Natural killer cell treated with Interleukin-12 subunit alpha and Interleukin-12 subunit beta and Interleukin-15 and Interleukin-18, amount 100 ng/mL, for 72 hours (primary cell): ENCODE results near the gene CDHR5. TPM values are rescaled to one million over a fixed set of nuclear protein-coding genes. Genes with fewer than 3 reads are reported as not detected.

ENCODE experiments used
- ATAC-seq, 2 donors: fragments of 150-1000 bp; cut with Tn5 transposase in 1 of 2; sonication (Bioruptor Pico), chemical (Tn5 transposase) in 1 of 2; 2 replicates each; pipeline ENCODE4 v1.10.0; 2021
- DNase-seq: peaks from one replicate; pipeline ENCODE4 v3.0.0; 2022; ENCODE audit warnings: low spot score
- H3K27ac Mint-ChIP-seq, 2 donors: 1 replicate in 1 of 2; 2 replicates in 1 of 2; pipeline ENCODE4 v1.8.0; 2022; ENCODE audit warnings: mixed read lengths in 2 of 2, mild to moderate bottlenecking in 1 of 2, moderate library complexity in 1 of 2
- H3K27me3 Mint-ChIP-seq, 2 donors: 1 replicate in 1 of 2; 2 replicates in 1 of 2; pipeline ENCODE4 v1.8.0; 2022; ENCODE audit warnings: mixed read lengths in 2 of 2
- H3K36me3 Mint-ChIP-seq: one replicate; pipeline ENCODE4 v1.8.0; 2022; ENCODE audit warnings: mixed read lengths
- H3K4me1 Mint-ChIP-seq, 2 donors: 1 replicate in 1 of 2; 2 replicates in 1 of 2; pipeline ENCODE4 v1.8.0; 2022; ENCODE audit warnings: low read depth in 2 of 2, mixed read lengths in 2 of 2, mild to moderate bottlenecking in 1 of 2
- H3K4me3 Mint-ChIP-seq: one replicate; pipeline ENCODE4 v1.8.0; 2022; ENCODE audit warnings: mixed read lengths
- H3K9me3 Mint-ChIP-seq: 2 replicates; pipeline ENCODE4 v1.8.0; 2022; ENCODE audit warnings: mixed read lengths
- total RNA-seq, 2 donors: library from RNA; stranded (reverse); gene quantifications; one replicate each; pipeline ENCODE4 v1.2.3, GENCODE V29; 2022

Gene CDHR5
- total RNA-seq, 2 donors from 2014 or later, result not detected

- Mint-ChIP-seq H3K36me3 (no peaks in the 10 kb centered on the region), H3K9me3 (no peaks in the 10 kb centered on the region), H3K27ac (no peak overlapping the region), H3K4me3 (no peak overlapping the region), H3K4me1 (no peaks in the 10 kb centered on the region), H3K27me3 (no peaks in the 10 kb centered on the region)
- ATAC-seq (no peak), DNase-seq (no peak)
Measured at GRCh38 chr11:605286-606129, 19.2 kb downstream of the CDHR5 start.

- H3K4me3 Mint-ChIP-seq, result no peak overlapping the region
- H3K27me3 Mint-ChIP-seq, result no peaks in the 10 kb centered on the region
- H3K4me1 Mint-ChIP-seq, result no peaks in the 10 kb centered on the region
- no peak for ATAC-seq
- H3K36me3 Mint-ChIP-seq, result no peaks in the 10 kb centered on the region
- H3K27ac Mint-ChIP-seq, result no peak overlapping the region
- DNase-seq, result no peak
- H3K9me3 Mint-ChIP-seq, result no peaks in the 10 kb centered on the region
Measured at GRCh38 chr11:603154-603553, 21.6 kb downstream of the CDHR5 start.

- H3K9me3 Mint-ChIP-seq, result no peaks in the 10 kb centered on the region
- no peaks in the 10 kb centered on the region for H3K27me3 Mint-ChIP-seq
- H3K36me3 Mint-ChIP-seq, result no peaks in the 10 kb centered on the region
- no peak overlapping the region for H3K4me3 Mint-ChIP-seq
- no peak for ATAC-seq
- no peak overlapping the region for H3K27ac Mint-ChIP-seq
- no peak for DNase-seq
- peaks cover 0 to 6% of the 10 kb centered on the region in 2 donors for H3K4me1 Mint-ChIP-seq
Measured at GRCh38 chr11:601573-602245, 23.0 kb downstream of the CDHR5 start.

GRCh38 chr11:598005-598680 lies 26.6 kb downstream of the CDHR5 start:
- ATAC-seq, result no peak
- Mint-ChIP-seq H3K27ac (no peak overlapping the region), H3K4me3 (no peak overlapping the region), H3K4me1 (peaks cover 0 to 19% of the 10 kb centered on the region in 2 donors), H3K9me3 (no peaks in the 10 kb centered on the region), H3K27me3 (no peaks in the 10 kb centered on the region), H3K36me3 (peaks cover 4% of the 10 kb centered on the region)
- no peak for DNase-seq

- H3K27ac Mint-ChIP-seq, result peak overlapping the region in 1 of 2 donors; percentile 27
- H3K4me1 Mint-ChIP-seq, result peaks cover 0 to 19% of the 10 kb centered on the region in 2 donors
- H3K27me3 Mint-ChIP-seq, result no peaks in the 10 kb centered on the region
- no peaks in the 10 kb centered on the region for H3K9me3 Mint-ChIP-seq
- H3K4me3 Mint-ChIP-seq, result no peak overlapping the region
- DNase-seq, result no peak
- peaks cover 4% of the 10 kb centered on the region for H3K36me3 Mint-ChIP-seq
- ATAC-seq, result no peak
Measured at GRCh38 chr11:597166-597725, 27.5 kb downstream of the CDHR5 start.

GRCh38 chr11:596374-596773 lies 28.4 kb downstream of the CDHR5 start:
- Mint-ChIP-seq H3K4me1 (peaks cover 0 to 19% of the 10 kb centered on the region in 2 donors), H3K27ac (no peak overlapping the region), H3K27me3 (no peaks in the 10 kb centered on the region), H3K36me3 (peaks cover 4% of the 10 kb centered on the region), H3K4me3 (no peak overlapping the region), H3K9me3 (no peaks in the 10 kb centered on the region)
- peak; percentile 72 to 75 for ATAC-seq
- no peak for DNase-seq

GRCh38 chr11:595400-595799 lies 29.4 kb downstream of the CDHR5 start:
- Mint-ChIP-seq H3K4me3 (no peak overlapping the region), H3K4me1 (peaks cover 0 to 19% of the 10 kb centered on the region in 2 donors), H3K27me3 (no peaks in the 10 kb centered on the region), H3K27ac (no peak overlapping the region), H3K36me3 (peaks cover 4% of the 10 kb centered on the region), H3K9me3 (no peaks in the 10 kb centered on the region)
- DNase-seq (no peak), ATAC-seq (no peak)

GRCh38 chr11:593347-593746 lies 31.4 kb downstream of the CDHR5 start:
- peaks cover 14% of the 10 kb centered on the region for H3K36me3 Mint-ChIP-seq
- no peaks in the 10 kb centered on the region for H3K9me3 Mint-ChIP-seq
- no peak overlapping the region for H3K4me3 Mint-ChIP-seq
- peaks cover 0 to 28% of the 10 kb centered on the region in 2 donors for H3K4me1 Mint-ChIP-seq
- ATAC-seq, result no peak
- no peak for DNase-seq
- no peak overlapping the region for H3K27ac Mint-ChIP-seq
- no peaks in the 10 kb centered on the region for H3K27me3 Mint-ChIP-seq

- Mint-ChIP-seq H3K27me3 (no peaks in the 10 kb centered on the region), H3K9me3 (no peaks in the 10 kb centered on the region), H3K27ac (no peak overlapping the region), H3K4me1 (peaks cover 3 to 31% of the 10 kb centered on the region in 2 donors), H3K4me3 (no peak overlapping the region), H3K36me3 (peaks cover 14% of the 10 kb centered on the region)
- no peak for DNase-seq
- ATAC-seq, result no peak
Measured at GRCh38 chr11:592918-593317, 31.8 kb downstream of the CDHR5 start.

- DNase-seq (no peak), ATAC-seq (no peak)
- no peaks in the 10 kb centered on the region for H3K9me3 Mint-ChIP-seq
- H3K36me3 Mint-ChIP-seq, result peaks cover 14% of the 10 kb centered on the region
- peaks cover 7 to 33% of the 10 kb centered on the region in 2 donors for H3K4me1 Mint-ChIP-seq
- H3K4me3 Mint-ChIP-seq, result no peak overlapping the region
- no peaks in the 10 kb centered on the region for H3K27me3 Mint-ChIP-seq
- peak overlapping the region in 1 of 2 donors; percentile 60 for H3K27ac Mint-ChIP-seq
Measured at GRCh38 chr11:592501-592900, 32.3 kb downstream of the CDHR5 start.

- Mint-ChIP-seq H3K4me3 (no peak overlapping the region), H3K4me1 (peaks cover 16 to 29% of the 10 kb centered on the region in 2 donors), H3K27ac (no peak overlapping the region), H3K36me3 (peaks cover 14% of the 10 kb centered on the region), H3K9me3 (no peaks in the 10 kb centered on the region), H3K27me3 (no peaks in the 10 kb centered on the region)
- DNase-seq, result no peak
- ATAC-seq, result no peak
Measured at GRCh38 chr11:590997-591396, 33.8 kb downstream of the CDHR5 start.

- DNase-seq (no peak), ATAC-seq (no peak)
- H3K9me3 Mint-ChIP-seq, result no peaks in the 10 kb centered on the region
- no peak overlapping the region for H3K27ac Mint-ChIP-seq
- H3K4me3 Mint-ChIP-seq, result no peak overlapping the region
- H3K36me3 Mint-ChIP-seq, result peaks cover 14% of the 10 kb centered on the region
- no peaks in the 10 kb centered on the region for H3K27me3 Mint-ChIP-seq
- H3K4me1 Mint-ChIP-seq, result peaks cover 16 to 27% of the 10 kb centered on the region in 2 donors
Measured at GRCh38 chr11:589798-590197, 35.0 kb downstream of the CDHR5 start.

- H3K27me3 Mint-ChIP-seq, result no peaks in the 10 kb centered on the region
- no peak for DNase-seq
- H3K36me3 Mint-ChIP-seq, result peaks cover 10% of the 10 kb centered on the region
- peak overlapping the region; percentile 55 for H3K4me3 Mint-ChIP-seq
- ATAC-seq, result peak; percentile 93 to 96
- H3K4me1 Mint-ChIP-seq, result peaks cover 16 to 27% of the 10 kb centered on the region in 2 donors
- peak overlapping the region; percentile 76 to 90 for H3K27ac Mint-ChIP-seq
- H3K9me3 Mint-ChIP-seq, result no peaks in the 10 kb centered on the region
Measured at GRCh38 chr11:587978-588380, 36.8 kb downstream of the CDHR5 start.
